ENCODE results near the gene CCL25.

Gene CCL25

DNA sequence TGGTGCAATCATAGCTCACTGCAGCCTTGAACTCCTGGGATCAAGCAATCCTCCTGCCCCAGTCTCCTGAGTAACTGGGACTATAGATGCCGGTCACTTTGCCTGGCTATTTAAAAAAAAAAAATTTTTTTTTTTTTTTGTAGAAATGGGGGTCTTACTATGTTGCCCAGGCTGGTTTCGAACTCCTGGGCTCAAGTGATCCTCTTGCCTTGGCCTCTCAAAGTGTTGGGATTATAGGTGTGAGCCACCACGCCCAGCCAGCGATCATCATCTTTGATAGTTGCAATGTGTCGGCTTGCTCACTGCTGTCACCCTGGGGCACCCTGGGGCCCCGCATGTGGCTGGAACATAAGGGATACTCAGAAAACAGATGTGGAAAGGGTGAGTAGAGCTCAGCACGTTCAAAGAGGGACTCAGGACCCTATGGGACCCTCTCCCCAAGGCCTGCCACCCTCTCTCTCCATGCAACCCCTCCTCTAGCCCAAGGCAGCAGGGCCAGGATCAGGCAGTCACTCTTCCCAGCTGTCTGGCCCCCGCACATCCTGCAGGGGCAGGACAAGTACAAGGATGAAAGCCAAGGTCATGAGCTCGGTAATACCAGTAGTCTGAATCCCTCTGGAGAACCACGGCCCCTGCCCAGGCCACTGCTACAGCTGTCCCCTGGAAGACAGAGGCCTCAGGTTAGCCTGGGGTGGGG, 6.5 kb upstream of the CCL25 start:
- no peak for DNase-seq

DNA sequence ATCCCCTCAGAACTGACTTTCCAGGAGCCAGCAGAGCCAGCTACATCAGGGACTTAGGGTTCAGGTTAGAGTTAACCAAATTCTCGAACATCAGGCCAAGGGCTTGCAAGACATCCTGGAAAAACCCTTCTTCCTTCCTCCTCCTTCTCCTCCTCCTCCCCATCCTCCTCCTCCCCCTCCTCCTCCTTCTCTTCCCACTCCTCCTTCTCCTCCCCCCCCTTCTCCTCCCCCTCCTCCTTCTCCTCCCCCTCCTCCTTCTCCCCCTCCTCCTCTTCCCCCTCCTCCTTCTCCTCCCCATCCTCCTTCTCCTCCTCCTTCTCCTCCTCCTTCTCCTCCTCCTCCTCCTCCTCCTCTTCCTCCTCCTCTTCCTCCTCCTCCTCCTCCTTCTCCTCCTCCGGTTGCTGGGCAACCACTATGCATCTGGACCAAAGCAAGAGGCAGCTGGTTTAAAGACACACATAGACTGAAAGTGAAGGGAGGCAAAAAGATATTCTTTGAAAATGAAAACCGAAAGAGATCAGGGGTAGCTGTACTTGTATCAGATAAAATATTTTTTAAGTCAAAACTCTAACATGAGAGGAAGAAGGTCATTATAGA, 5.9 kb upstream of the CCL25 start:
- DNase-seq = no peak

- peak; percentile 75 for DNase-seq
These were observed 2.1 kb upstream of the CCL25 start for GRCh38 chr19:8050274-8051096.

- no peak for DNase-seq
These were observed 1.6 kb downstream of the CCL25 start for GRCh38 chr19:8054169-8054568.

DNA sequence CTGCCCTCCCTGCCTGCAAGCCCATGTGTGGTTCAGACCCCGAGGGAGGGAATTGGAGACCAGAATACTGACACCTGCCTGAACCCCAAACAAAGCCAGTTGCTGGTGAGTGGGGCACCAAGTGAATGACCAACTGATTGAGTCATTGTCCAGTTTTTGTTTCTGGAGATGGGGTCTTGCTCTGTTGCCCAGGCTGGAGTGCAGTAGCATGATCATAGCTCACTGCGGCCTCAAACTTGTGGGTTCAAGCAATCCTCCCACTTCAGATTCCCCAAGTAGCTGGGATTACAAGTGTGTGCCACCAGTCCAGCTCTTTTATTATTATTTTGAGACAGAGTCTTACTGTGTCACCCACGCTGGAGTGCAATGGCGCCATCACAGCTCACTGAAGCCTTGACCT, 4.0 kb downstream of the CCL25 start:
- no peak for DNase-seq

- DNase-seq = no peak
These were observed 5.1 kb downstream of the CCL25 start for GRCh38 chr19:8057545-8058270.

DNA sequence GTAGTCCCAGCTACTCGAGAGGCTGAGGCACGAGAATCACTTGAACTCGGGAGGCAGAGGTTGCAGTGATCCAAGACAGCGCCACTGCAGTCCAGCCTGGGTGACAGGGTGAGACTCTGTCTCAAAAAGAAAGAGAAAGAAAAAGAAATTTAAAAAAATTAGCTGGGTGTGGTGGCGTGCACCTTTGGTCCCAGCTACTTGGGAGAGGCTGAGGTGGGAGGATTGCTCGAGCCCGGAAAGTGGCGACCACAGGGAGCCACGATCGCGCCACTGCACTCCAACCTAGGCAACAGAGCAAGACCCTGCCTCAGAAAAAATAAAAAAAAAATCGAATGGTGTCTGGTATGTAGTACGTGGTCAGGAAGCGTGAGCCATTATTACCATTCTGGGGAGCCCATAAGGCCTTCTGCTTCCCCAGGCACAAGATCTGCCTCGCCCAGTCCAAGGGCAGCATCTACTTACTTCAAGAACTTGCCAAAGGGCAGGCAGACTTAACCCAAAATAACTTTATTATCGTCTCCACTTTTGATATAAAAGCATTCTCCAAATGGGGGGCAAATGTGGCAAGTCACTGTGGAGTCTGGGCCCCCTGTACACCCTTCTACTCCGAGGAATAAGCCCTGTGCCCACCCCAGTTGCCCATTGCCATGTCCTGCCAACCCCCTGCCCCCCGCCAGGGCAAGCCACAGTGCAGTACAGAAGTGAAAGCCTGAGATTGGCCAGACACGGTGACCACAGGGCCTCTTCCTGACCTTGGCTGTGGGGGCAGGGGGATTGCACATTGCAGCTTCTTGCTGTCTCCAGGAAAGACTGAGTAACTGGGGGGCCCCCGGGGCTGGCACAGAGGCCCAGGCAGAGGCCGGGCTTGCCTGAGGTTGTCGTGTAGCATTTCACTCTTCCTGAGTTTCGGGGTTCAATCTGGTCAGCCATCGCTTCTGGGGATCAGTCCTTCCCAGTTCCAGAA, 12.6 kb downstream of the CCL25 start:
- no peak for DNase-seq

DNA sequence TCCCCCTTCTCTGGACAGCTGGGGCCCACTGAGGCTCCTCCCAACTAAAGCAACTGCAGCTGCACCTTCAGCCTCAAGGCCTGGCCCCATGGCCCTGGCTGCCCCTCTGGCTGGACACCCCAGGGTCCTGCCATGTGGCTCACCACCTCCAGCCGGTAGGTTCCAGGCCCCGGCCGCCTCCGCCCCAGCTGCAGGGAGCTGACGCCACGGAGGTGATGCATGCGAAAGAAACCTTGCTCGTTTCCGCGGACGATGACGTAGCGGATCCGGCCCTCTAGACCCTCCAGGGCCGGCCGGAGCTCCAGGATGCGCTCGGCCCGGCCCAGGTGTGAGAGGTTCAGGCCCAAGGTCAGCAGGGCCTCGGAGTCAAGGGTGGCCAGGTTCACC, 13.3 kb downstream of the CCL25 start:
- no peak for DNase-seq

- DNase-seq = no peak
These were observed 16.8 kb downstream of the CCL25 start for GRCh38 chr19:8069096-8069973.

DNA sequence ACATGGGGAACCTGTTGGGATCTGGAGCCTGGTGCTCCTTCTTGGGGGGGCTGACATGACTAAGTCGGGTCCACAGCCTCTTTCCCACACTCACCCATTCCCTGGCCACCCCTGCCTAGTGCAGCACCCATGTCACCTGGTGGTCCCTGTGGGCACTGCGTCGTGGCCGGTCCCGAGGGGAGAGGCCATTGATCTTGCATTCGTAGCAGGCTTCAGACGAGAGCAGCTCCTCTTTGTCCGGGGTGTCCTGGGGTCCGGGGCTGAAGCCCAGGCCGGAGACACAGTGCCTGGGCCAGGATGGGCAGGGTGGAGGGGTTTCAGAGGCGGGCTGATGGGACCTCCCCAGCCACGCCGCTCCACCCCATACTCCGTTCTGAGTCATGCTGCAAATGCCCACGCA, 19.4 kb downstream of the CCL25 start:
- DNase-seq = no peak

DNA sequence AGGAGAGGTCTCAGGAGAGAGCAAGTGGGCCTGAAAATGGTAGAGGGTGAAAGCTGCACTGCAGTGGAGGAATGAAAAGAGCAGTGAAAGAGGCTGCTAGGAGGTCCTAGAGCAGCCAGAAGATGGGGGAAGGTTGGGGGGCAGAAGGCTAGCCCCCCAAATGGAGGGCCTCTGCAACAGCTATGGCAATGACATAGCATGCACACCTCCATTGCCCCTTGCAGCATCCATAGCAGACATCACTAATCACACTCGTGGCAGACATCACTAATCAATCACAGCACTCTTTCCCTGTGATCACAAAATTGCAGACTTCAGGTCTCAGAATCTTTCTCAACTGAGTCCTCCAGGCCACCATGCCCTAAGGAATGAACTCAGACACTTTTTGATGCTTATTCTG, 21.9 kb downstream of the CCL25 start:
- DNase-seq = no peak

DNA sequence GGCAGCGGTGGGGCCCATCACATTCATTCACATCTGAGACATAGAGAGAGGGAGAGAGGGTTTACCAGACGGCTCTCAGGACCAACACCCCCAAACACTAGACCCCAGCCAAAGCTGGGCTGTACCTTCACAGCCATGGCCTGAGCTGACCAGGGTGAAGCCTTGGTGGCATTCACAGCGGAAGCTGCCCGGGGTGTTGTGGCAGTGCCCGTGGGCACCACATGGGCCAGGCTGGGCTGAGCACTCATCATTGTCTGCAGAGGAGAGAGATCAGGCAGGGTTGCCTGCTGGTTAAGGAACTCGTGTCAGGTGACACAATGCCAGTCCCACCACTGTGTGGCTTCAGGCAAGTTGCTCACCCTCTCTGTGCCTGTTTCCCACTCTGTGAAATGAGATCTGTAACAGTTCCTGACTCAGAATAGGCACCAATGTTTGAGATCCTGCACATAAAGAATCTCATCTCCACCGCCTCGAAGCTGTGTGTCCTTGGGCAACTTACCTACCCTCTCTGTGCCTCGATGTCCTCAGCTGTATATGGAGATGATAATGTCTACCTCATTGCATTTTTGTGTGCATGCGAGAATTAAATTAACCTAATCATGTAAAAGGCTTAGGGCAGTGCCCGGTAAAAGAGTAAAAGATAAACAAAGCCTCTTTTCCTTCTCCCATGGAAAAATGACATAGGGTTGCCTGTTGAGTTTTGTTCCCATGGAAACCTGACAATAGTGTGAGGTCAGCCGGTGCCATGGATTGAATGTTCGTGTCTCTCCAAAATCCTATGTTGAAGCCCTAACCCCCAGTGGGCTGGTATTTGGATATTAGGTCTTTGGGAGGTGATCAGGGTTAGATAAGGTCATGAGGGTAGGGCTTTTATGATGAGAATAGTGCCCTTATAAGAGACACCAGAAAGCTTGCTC, 22.9 kb downstream of the CCL25 start:
- no peak for DNase-seq

- DNase-seq = no peak
These were observed 27.4 kb downstream of the CCL25 start for GRCh38 chr19:8079988-8080387.

DNA sequence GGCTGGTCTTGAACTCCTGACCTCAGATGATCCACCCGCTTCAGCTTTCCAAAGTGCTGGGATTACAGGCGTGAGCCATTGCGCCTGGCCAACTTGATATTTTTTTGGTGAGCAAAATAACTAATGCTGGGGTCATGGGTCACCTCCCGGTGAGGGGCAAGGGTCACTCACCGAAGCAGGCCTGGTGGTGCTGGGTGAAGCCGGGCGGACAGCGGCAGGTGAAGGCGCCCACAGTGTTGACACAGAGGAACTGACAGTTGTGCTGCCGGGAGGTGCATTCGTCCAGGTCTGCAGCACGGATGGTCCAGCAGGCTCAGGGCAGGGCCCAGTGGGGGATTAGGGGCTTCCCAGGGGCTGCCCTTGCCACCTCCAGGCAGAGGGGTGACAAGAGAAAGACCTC, 28.3 kb downstream of the CCL25 start:
- no peak for DNase-seq

DNA sequence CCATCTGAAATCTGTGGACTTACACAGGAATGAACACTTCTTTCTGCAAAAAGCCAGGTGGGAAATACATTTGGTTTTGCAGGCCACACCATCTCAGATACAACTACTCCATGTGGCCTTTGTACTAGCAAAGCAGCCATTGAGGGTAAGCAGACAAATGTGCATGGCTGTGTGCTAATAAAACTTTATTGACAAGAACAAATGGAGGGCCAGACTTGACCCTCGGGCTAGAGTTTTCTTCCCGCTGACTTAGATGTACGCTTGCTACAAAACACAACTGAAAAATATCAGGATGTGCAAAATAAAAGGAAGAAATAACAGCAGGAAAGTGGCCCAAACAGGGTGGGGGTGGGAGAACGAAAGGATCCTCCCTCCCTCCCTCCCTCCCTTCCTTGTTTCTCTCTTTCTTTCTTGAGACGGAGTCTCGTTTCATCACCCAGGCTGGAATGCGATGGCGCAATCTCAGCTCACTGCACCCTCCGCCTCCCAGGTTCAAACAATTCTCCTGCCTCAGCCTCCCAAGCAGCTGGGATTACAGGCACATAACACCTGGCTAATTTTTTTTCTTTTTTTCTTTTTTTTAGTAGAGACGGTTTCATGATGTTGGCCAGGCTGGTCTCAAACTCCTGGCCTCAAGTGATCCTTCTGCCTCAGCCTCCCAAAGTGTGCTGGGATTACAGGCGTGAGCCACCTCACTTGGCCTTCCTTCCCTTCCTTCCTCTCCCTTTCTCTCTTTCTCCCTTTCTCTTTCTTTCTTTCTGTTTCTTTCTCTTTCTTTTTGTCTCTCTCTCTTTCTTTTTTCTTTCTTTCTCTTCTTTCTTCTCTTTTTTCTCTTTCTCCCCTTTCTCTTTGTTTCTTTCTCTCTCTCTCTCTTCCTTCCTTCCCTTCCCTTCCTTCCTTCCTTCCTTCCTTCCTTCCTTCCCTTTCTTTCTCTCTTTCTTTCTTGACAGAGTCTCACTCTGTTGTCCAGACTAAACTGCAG, 29.3 kb downstream of the CCL25 start:
- DNase-seq = peak; percentile 3

DNA sequence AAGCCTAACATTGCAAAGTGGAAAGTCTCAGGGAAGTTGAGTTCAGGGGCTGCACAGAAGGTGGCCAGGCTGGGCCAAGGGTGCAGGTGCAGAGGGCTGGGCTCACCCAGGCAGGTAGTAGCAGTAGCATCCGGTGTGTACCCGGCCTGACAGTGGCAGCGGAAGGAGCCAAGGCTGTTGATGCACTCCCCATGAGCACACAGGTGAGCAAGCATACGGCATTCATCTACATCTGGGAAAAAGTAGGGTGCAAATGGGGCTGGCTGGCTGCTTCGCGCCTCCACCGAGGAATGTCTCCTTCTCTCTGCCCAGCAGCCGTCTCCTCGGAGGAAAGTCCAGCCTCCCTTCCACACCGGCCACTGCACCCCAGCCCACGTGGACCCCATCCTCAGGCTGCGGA, 30.6 kb downstream of the CCL25 start:
- no peak for DNase-seq

GRCh38 chr19:8084152-8084551, 31.6 kb downstream of the CCL25 start:
- DNase-seq = no peak

- no peak for DNase-seq
These were observed 33.2 kb downstream of the CCL25 start for GRCh38 chr19:8085598-8086408.
